H7 (cell line): ENCODE results near the gene UBR1. TPM values are rescaled to one million over a fixed set of nuclear protein-coding genes. Genes with fewer than 3 reads are reported as not detected.
"Not testable (repeated sequence)": the region's sequence is repeated elsewhere in the genome, so short reads cannot be mapped to it uniquely, and the experiment has no call there.

Experiments
- DNase-seq: peaks from one replicate; pipeline ENCODE4 v3.0.0; 2012
- H3K27me3 ChIP-seq: 2 replicates; pipeline ENCODE4 v1.6.0; 2011; ENCODE audit warnings: mild to moderate bottlenecking, low read length; ENCODE audit not compliant: control insufficient read depth, insufficient read depth
- H3K36me3 ChIP-seq: replicated peaks from 2 replicates; pipeline ENCODE4 v1.5.1; 2011; ENCODE audit warnings: low read length; ENCODE audit not compliant: control insufficient read depth, insufficient read depth
- H3K4me3 ChIP-seq: 2 replicates; pipeline ENCODE4 v1.5.1; 2011; ENCODE audit warnings: low read depth, mild to moderate bottlenecking, control low read depth, low read length, moderate library complexity; ENCODE audit not compliant: insufficient read depth
- total RNA-seq: library from RNA; depleted of rRNA; stranded (reverse); fragments of >200 nt; shearing (Covaris generic); gene quantifications from 2 replicates; pipeline ENCODE4 v1.2.3, GENCODE V29; 2014

The UBR1 gene
- total RNA-seq, 1 experiment from 2014 or later, result 13.0 TPM

DNA sequence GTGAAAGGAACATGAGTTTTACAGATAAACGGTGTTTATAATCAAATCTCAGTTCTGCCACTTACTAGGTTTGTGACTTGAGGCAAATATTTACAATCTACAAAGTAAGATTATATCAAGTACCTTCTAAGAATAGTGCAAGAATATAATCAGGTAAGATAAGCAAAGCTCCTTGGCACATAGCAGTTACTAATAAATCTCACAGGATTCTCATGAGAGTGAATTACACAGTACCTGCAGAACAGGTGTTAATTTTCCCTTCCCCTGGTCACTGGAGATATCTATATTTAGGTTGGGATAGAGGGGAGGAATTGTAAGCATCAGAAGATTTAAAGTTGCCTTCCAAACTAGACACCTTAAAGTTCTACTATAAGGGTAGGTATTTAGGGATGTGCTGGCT is 53.0 kb downstream of the UBR1 start:
- DNase-seq, result no peak
- Histone ChIP-seq H3K27me3 (no peaks in the 10 kb centered on the region), H3K36me3 (peaks cover 3% of the 10 kb centered on the region; the same call in 1 of the 2 replicates), H3K4me3 (no peak overlapping the region)

DNA sequence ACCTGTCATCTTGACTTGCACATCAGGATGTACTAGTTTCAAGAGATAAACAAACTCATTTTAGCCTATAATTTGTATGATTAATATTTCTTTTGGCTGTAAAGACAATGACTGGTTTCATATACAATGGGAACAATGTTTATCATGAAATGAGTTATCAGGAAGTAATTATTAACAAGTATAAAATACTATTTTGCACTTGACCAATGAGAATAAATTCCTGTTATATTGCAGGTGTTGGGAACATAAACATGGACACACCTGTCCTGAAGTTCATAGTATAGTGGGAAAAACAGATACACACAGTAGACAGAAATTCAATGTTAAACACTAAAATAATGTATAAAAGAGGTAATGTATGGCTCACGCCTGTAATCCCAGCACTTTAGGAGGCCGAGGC is 56.9 kb downstream of the UBR1 start:
- Histone ChIP-seq H3K27me3 (no peaks in the 10 kb centered on the region), H3K4me3 (no peak overlapping the region), H3K36me3 (peaks cover 2% of the 10 kb centered on the region; the same call in 1 of the 2 replicates)
- no peak for DNase-seq

DNA sequence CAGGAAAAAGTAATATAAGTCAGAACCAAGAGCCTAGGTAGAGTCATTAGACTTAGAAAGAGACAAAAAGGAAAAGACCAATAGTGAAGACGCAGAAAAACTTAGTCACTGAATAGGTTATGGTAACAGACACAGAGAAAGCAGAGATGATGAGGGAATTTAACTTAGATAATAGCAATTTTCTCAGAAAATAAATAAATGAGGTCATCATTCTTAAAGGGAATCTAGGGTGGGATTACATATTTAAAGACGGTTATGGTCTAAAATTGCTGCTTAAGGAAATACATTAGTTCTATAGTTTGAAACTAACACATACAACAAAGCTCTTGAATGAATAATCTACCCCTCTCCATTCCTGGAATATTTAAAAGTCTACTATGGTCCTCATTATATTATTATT is 59.4 kb downstream of the UBR1 start:
- H3K27me3 ChIP-seq, result no peaks in the 10 kb centered on the region
- no peak for DNase-seq
- H3K36me3 ChIP-seq, result peaks cover 2% of the 10 kb centered on the region

DNA sequence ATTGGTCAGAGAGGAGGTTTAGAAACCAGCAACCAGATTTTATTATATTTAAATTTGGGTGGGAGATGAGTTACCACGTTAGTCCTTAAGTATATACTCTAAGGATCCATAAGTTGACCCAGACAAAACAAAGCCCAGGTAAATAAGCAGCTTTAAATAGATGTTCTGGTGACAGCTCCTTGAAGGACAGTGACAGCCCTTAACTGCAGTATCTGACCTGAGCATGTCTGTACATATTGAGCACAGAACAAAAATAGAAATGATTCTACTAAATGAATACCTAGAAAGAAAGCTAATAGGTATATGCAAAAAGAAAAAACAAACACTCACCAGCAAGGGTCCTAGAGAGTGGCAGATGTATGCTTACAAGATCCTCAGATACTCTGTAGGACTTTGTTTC is 63.0 kb downstream of the UBR1 start:
- no peak for DNase-seq
- Histone ChIP-seq H3K36me3 (peaks cover 2% of the 10 kb centered on the region), H3K4me3 (no peak overlapping the region), H3K27me3 (no peaks in the 10 kb centered on the region)

More for the DNA sequence above, 59.4 kb downstream of the UBR1 start:
- no peak overlapping the region for H3K4me3 ChIP-seq

DNA sequence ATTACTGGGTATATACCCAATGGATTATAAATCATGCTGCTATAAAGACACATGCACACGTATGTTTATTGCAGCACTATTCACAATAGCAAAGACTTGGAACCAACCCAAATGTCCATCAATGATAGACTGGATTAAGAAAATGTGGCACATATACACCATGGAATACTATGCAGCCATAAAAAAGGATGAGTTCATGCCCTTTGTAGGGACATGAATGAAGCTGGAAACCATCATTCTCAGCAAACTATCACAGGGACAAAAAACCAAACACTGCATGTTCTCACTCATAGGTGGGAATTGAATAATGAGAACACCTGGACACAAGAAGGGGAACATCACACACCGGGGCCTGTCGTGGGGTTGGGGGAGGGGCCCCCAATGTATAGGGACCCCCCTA is 64.8 kb downstream of the UBR1 start:
- H3K27me3 ChIP-seq, DNase-seq, H3K4me3 ChIP-seq, H3K36me3 ChIP-seq: not testable (repeated sequence)

DNA sequence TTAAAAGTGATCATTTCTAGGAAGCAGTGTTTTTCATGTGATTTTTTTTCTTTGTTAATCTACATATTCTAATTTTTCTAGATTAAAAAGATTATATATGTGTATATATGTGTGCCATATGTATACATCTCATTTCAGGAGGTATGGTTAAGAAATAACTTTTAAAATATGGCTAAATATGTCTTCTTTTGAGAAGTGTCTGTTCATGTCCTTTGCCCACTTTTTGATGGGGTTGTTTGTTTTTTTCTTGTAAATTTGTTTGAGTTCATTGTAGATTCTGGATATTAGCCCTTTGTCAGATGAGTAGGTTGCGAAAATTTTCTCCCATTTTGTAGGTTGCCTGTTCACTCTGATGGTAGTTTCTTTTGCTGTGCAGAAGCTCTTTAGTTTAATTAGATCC is 70.6 kb downstream of the UBR1 start:
- not testable (repeated sequence) for H3K27me3 ChIP-seq, H3K36me3 ChIP-seq, H3K4me3 ChIP-seq, DNase-seq

DNA sequence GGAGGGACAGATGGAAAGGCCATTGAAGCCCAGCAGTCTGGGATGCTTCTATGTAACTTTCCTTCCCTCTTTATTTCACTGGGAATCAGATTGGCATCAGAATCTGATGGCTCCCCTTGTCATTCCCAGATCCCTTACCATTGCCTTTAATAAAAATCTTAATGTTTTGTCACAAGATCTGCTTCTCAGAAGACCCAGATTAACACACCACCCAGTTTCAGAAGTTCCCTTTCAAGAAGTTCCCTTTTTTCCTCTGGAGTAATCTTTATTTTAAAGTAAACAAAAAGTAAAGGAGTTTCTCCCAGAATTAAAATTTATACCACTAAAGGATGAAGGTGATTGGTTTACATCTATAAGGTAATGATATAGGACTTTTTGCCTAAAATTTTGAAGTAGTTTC is 76.4 kb downstream of the UBR1 start:
- Histone ChIP-seq H3K36me3 (peaks cover 2% of the 10 kb centered on the region), H3K4me3 (no peak overlapping the region), H3K27me3 (no peaks in the 10 kb centered on the region)
- DNase-seq, result no peak

DNA sequence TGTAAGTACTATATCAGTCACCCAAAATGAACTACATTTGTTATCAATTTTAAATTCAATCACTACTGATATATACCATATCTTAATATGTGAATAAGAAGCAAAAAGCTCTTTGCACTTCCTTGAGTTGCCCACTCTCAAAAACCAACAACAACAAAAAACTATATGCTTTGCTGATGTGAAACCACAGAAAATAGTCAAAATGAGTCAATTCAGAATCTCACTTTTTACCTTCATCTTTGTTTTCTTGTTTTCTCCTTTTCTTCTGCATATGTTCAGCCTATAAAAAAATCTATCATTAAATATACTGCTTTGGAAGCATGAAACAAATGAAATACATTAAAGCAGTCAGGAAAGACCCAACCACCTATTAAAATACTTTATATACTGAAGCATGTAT is 80.7 kb downstream of the UBR1 start:
- Histone ChIP-seq H3K4me3 (no peak overlapping the region), H3K27me3 (no peaks in the 10 kb centered on the region), H3K36me3 (peaks cover 5% of the 10 kb centered on the region)
- DNase-seq, result no peak

DNA sequence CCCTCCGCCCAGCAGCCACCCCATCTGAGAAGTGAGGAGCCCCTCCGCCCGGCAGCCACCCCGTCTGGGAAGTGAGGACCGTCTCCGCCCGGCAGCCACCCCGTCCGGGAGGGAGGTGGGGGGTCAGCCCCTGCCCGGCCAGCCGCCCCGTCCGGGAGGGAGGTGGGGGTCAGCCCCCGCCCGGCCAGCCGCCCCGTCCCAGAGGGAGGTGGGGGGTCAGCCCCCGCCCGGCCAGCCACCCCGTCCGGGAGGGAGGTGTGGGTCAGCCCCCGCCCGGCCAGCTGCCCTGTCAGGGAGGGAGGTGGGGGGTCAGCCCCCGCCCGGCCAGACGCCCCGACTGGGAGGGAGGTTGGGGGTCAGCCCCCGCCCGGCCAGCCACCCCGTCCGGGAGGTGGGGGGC is 91.2 kb downstream of the UBR1 start:
- not testable (repeated sequence) for H3K27me3 ChIP-seq

DNA sequence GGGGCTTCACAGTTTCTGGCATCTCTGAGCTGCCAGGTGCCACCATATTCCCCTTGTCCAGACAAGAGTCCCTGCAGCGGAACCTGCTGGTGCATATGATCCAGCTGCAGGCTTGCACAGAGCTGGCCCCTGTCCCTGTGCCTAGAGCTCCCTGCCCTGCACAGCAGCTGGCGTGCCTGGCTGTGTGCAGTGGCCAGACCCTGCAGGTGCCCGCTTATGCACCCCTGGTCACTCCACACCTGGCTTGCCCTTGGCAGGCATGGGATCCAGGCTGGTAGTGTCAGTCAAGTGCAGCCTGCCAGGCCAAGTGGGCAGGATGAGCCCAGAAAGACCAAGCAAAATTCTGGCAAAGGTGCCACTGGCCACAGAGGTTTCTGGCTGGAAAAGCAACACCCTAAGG is 96.6 kb downstream of the UBR1 start:
- H3K4me3 ChIP-seq, result no peak overlapping the region
- no peaks in the 10 kb centered on the region for H3K27me3 ChIP-seq
- DNase-seq, result no peak
- H3K36me3 ChIP-seq, result peaks cover 6% of the 10 kb centered on the region

More for the DNA sequence above, 91.2 kb downstream of the UBR1 start:
- H3K36me3 ChIP-seq, DNase-seq, H3K4me3 ChIP-seq: not testable (repeated sequence)

DNA sequence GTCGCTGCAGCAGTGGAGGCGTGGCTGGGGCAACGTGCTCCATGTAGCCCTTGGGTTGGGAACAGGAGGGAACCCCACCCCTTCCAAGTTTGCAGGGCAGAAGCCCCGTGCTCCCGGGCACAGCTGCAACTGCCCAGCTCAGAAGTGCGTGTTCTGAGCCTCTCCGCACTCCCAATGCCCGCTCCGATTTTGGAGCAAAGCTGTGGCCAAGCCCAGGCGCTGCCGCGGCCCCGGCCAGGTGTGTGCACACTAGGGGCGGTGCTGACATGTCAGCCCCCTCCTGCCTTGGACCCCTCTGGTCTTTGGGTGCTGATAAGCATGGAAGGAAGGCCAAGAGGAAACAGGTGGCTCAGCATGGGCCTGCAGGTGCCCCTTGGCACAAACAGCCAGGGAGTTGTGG is 97.7 kb downstream of the UBR1 start:
- Histone ChIP-seq H3K4me3 (no peak overlapping the region), H3K27me3 (no peaks in the 10 kb centered on the region), H3K36me3 (peaks cover 8% of the 10 kb centered on the region)
- DNase-seq, result no peak

DNA sequence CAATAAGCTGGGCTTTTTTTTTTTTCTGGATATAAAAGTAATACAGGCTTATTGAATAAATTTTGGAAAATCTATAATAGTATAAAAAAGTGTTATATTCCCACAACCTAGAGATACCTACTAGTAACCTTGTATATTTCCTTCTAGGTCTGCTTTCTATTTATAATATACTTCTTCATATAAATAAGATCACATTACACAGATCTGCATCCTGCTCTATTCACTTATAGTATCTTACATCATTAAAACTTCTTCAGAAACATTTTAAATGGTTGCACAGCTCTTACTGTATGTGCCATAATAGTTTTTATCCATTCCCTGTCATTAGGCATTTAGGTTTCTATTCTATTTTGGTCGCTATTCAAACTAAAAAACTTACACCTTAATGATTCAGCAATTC is 98.3 kb downstream of the UBR1 start:
- Histone ChIP-seq H3K4me3 (no peak overlapping the region), H3K36me3 (peaks cover 8% of the 10 kb centered on the region), H3K27me3 (no peaks in the 10 kb centered on the region)
- DNase-seq, result no peak

DNA sequence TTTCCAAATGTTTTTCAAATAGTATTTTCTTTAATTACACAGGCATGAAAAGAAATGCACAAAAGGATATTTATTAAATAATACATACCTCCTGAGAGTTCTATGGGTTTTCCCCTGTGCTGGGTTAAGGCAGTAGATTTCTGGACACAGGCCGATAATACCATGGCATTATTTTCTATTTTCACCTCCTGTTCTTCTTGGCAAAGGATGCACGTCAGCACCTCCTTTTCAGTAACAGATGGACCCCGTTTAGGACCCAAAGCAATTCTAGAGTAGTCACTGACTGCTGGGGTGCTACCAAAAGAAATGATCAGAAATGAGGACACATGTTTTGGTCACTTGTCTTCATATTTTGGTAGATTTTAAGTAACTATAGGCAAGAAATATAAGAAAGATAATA is 98.8 kb downstream of the UBR1 start:
- Histone ChIP-seq H3K36me3 (peaks cover 9% of the 10 kb centered on the region), H3K4me3 (no peak overlapping the region), H3K27me3 (no peaks in the 10 kb centered on the region)
- DNase-seq, result no peak

DNA sequence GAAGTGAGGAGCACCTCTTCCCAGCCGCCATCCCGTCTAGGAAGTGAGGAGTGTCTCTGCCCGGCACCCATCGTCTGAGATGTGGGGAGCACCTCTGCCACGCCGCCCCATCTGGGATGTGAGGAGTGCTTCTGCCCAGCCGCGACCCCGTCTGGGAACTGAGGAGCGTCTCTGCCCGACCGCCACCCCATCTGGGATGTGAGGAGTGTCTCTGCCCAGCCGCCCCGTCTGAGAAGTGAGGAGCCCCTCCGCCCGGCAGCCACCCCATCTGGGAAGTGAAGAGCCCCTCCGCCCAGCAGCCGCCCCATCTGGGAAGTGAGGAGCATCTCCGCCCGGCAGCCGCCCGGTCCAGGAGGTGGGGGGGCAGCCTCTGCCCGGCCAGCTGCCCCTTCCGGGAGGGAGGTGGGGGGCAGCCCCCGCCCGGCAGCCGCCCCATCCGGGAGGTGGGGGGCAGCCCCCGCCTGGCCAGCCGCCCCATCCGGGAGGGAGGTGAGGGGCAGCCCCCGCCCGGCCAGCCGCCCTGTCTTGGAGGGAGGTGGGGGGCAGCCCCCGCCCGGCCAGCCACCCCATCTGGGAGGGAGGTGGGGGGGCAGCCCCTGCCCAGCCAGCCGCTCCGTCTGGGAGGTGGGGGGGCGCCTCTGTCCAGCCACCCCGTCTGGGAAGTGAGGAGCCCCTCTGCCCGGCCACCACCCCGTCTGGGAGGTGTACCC is 100.8 kb downstream of the UBR1 start:
- H3K4me3 ChIP-seq, DNase-seq, H3K27me3 ChIP-seq, H3K36me3 ChIP-seq: not testable (repeated sequence)

DNA sequence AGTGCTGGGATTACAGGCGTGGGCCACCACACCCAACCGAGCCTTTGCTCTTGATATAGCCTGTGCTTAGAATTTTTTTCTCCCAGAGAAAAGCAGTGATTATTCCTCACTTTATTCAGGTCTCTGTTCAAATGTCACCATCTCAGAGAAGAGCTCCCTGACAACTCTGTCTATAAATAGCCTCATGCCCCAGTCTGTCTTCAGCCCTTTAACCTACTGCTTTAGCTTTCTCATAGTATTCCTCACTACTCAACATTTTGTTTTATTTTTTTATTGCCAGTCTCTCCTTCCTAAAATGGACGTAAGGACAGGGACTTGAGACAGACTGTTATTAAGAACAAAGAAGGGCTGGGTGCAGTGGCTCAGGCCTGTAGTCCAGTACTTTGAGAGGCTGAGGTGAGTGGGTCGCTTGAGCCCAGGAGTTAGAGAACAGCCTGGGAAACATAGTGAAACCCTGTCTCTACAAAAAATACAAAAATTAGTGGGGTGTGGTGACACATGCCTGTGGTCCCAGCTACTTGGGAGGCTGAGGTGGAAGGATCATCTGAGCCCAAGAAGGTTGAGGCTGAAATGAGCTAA is 106.5 kb downstream of the UBR1 start:
- no peak for DNase-seq
- Histone ChIP-seq H3K36me3 (peaks cover 3% of the 10 kb centered on the region), H3K27me3 (no peaks in the 10 kb centered on the region), H3K4me3 (no peak overlapping the region)
